Measurements from ENCODE around the gene MERTK.

DNA sequence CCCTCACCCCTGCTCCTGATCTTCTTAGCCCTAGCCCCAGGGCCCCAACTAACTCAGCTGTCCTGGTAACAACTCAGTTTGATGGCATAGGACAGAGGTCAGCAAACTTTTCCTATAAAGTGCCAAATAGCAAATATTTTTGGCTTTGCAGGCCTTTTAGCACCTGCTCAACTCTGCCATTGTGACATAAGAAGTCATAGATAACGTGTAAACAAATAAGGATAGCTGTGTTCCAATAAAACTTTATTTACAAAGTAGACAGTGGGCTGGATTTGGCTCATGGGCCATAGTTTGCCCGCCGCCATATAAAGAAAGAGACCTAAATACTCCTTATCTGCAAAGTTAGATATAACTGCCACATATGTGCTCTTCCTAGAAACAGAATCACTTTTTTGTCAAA is 129.4 kb downstream of the MERTK start:
- TF ChIP-seq, protein P1, sequence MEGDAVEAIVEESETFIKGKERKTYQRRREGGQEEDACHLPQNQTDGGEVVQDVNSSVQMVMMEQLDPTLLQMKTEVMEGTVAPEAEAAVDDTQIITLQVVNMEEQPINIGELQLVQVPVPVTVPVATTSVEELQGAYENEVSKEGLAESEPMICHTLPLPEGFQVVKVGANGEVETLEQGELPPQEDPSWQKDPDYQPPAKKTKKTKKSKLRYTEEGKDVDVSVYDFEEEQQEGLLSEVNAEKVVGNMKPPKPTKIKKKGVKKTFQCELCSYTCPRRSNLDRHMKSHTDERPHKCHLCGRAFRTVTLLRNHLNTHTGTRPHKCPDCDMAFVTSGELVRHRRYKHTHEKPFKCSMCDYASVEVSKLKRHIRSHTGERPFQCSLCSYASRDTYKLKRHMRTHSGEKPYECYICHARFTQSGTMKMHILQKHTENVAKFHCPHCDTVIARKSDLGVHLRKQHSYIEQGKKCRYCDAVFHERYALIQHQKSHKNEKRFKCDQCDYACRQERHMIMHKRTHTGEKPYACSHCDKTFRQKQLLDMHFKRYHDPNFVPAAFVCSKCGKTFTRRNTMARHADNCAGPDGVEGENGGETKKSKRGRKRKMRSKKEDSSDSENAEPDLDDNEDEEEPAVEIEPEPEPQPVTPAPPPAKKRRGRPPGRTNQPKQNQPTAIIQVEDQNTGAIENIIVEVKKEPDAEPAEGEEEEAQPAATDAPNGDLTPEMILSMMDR (IDR thresholded peaks at IDR 0.05): no peak
- TF ChIP-seq POLR2A (IDR thresholded peaks at IDR 0.05): no peak
